K562 (cell line): ENCODE data around the gene STOX2. TPM values are rescaled to one million over a fixed set of nuclear protein-coding genes. Genes with fewer than 3 reads are reported as not detected.

ENCODE experiments used
- ATAC-seq: fragments of 200-7000 bp; cut with Tn5 transposase; 3 replicates; pipeline ENCODE4 v1.9.1; 2020; ENCODE audit warnings: moderate library complexity
- BruUV-seq: library from RNA; stranded (reverse); fragments of 400-500 nt; replicated peaks from 2 replicates; lab custom pipeline; 2021; lab: Mats Ljungman, UMichigan
- CTCF ChIA-PET: fragments of 300-600 bp; formaldehyde crosslinking; extraction: SDS; loops from one replicate; lab custom pipeline; 2021; ENCODE audit warnings: low intra/inter-chr PET ratio; lab: Yijun Ruan, JAX
- POLR2A ChIA-PET: fragments of 300-600, 350-650 bp; sonication (Branson Sonifier 250); formaldehyde crosslinking; extraction: SDS; loops from one replicate; lab custom pipeline; 2021; ENCODE audit warnings: antibody characterized with exemption, inconsistent platforms; lab: Yijun Ruan, JAX
- DNase-seq, 4 experiments: peaks; one replicate each; pipeline versions ENCODE4 v3.0.0 to v3.0.0-alpha.2; 2011 to 2018; ENCODE audit warnings: low spot score in 3 of 4, mixed read lengths in 3 of 4; ENCODE audit errors: extremely low read depth in 1 of 4
- FAIRE-seq: peaks from 2 replicates; lab custom pipeline; 2011; peaks lifted over from hg19 to GRCh38; lab: Jason Lieb, UNC
- H2AFZ ChIP-seq: 2 replicates; pipeline ENCODE4 v1.6.0; 2011; ENCODE audit warnings: low read depth, low read length, control low read depth, inconsistent platforms
- H3K27ac ChIP-seq: fragments of 200-600 bp; 3 replicates; pipeline ENCODE4 v1.8.0; 2011; ENCODE audit warnings: low read depth, mild to moderate bottlenecking, control low read depth, inconsistent platforms, low read length, moderate library complexity, mixed read lengths; ENCODE audit errors: extremely low read depth
- H3K27me3 ChIP-seq, 2 experiments: fragments of 300-600 bp in 1 of 2; 2 replicates in 1 of 2; 3 replicates in 1 of 2; pipeline versions ENCODE4 v1.6.0 to v1.8.0; 2011; ENCODE audit warnings: inconsistent platforms in 2 of 2, low read length in 2 of 2, mild to moderate bottlenecking in 1 of 2, mixed read lengths in 1 of 2, moderate library complexity in 1 of 2; ENCODE audit not compliant: control insufficient read depth in 2 of 2, insufficient read depth in 2 of 2
- H3K36me3 ChIP-seq: fragments of 300-600 bp; 3 replicates; pipeline ENCODE4 v1.8.0; 2011; ENCODE audit warnings: mild to moderate bottlenecking, low read length, inconsistent platforms; ENCODE audit not compliant: control insufficient read depth, insufficient read depth
- H3K4me1 ChIP-seq, 2 experiments: fragments of 200-600 bp in 1 of 2; replicated peaks in 1 of 2; 2 replicates in 1 of 2; 3 replicates in 1 of 2; pipeline versions ENCODE4 v1.5.1 to v1.8.0; 2011; ENCODE audit warnings: inconsistent platforms in 2 of 2, low read length in 2 of 2, mild to moderate bottlenecking in 1 of 2, mixed read lengths in 1 of 2, moderate library complexity in 1 of 2; ENCODE audit not compliant: control insufficient read depth in 2 of 2, insufficient read depth in 2 of 2
- H3K4me2 ChIP-seq: 2 replicates; pipeline ENCODE4 v1.6.1; 2011; ENCODE audit warnings: low read length, control low read depth, inconsistent platforms, mixed read lengths; ENCODE audit not compliant: insufficient read depth
- H3K4me3 ChIP-seq: fragments of 200-600 bp; sonication (generic), shearing (Covaris generic); 2 replicates; pipeline ENCODE4 v1.5.1; 2016; ENCODE audit warnings: control low read depth, inconsistent platforms
- H3K79me2 ChIP-seq: fragments of 200-600 bp; 3 replicates; pipeline ENCODE4 v1.8.0; 2011; ENCODE audit warnings: low read length, inconsistent platforms; ENCODE audit not compliant: control insufficient read depth, insufficient read depth
- H3K9ac ChIP-seq, 2 experiments: 2 replicates each; pipeline versions ENCODE4 v1.6.0 to v1.6.1; 2011; ENCODE audit warnings: low read depth in 2 of 2, low read length in 2 of 2, control low read depth in 1 of 2, inconsistent platforms in 1 of 2, mild to moderate bottlenecking in 1 of 2, mixed read lengths in 1 of 2; ENCODE audit not compliant: insufficient read depth in 1 of 2
- H3K9me1 ChIP-seq: one replicate; pipeline ENCODE4 v1.6.0; 2011; ENCODE audit warnings: inconsistent platforms, mild to moderate bottlenecking, low read length, moderate library complexity; ENCODE audit not compliant: control insufficient read depth, insufficient read depth
- H3K9me3 ChIP-seq: replicated peaks from 2 replicates; pipeline ENCODE4 v1.5.1; 2011; ENCODE audit warnings: low read depth, low read length, inconsistent platforms; ENCODE audit not compliant: control insufficient read depth, insufficient read depth
- H4K20me1 ChIP-seq: replicated peaks from 2 replicates; pipeline ENCODE4 v1.6.1; 2011; ENCODE audit warnings: low read length, inconsistent platforms, mixed read lengths; ENCODE audit not compliant: control insufficient read depth, insufficient read depth
- DNMT1 ChIP-seq: fragments of 450-650 bp; IDR thresholded peaks from 2 replicates; pipeline ENCODE4 v1.6.1; 2016; ENCODE audit warnings: antibody characterized with exemption, mild to moderate bottlenecking
- EWSR1 ChIP-seq: fragments of 450-650 bp; IDR thresholded peaks from 2 replicates; pipeline ENCODE4 v1.6.1; 2018; ENCODE audit warnings: borderline replicate concordance, mild to moderate bottlenecking, low read depth, moderate library complexity; ENCODE audit not compliant: partially characterized antibody
- GATA2 ChIP-seq: sonication (generic); formaldehyde crosslinking; IDR thresholded peaks from 2 replicates; pipeline ENCODE4 v1.4.0; 2020; ENCODE audit warnings: mild to moderate bottlenecking, missing genetic modification reagents
- GATAD2B ChIP-seq: fragments of 450-650 bp; IDR thresholded peaks from 2 replicates; pipeline ENCODE4 v1.6.1; 2017; ENCODE audit warnings: mild to moderate bottlenecking, borderline replicate concordance
- HDGF ChIP-seq: fragments of 450-650 bp; IDR thresholded peaks from 2 replicates; pipeline ENCODE4 v1.6.1; 2016
- HMGN3 ChIP-seq: IDR thresholded peaks from 2 replicates; pipeline ENCODE4 v1.6.1; 2011; ENCODE audit warnings: borderline replicate concordance, low read depth, mild to moderate bottlenecking, mixed read lengths, low read length; ENCODE audit not compliant: insufficient read length; ENCODE audit errors: extremely low read depth
- KHSRP ChIP-seq: fragments of 450-650 bp; IDR thresholded peaks from 2 replicates; pipeline ENCODE4 v1.6.1; 2017
- MEIS2 ChIP-seq: fragments of 450-650 bp; IDR thresholded peaks from 2 replicates; pipeline ENCODE4 v1.6.1; 2014; ENCODE audit warnings: mild to moderate bottlenecking; ENCODE audit not compliant: partially characterized antibody
- PTRF ChIP-seq: fragments of 450-650 bp; IDR thresholded peaks from 2 replicates; pipeline ENCODE4 v1.6.1; 2016; ENCODE audit warnings: mild to moderate bottlenecking, missing genetic modification characterization, missing compliant biosample characterization
- SMC3 ChIP-seq: conservative IDR thresholded peaks from 2 replicates; pipeline ENCODE4 v1.6.1; 2011; ENCODE audit warnings: low read depth, low read length, improper control_type of control experiment; ENCODE audit not compliant: insufficient read depth
- ZNF212 ChIP-seq: fragments of 450-650 bp; formaldehyde crosslinking; IDR thresholded peaks from 2 replicates; pipeline ENCODE4 v1.4.0; 2020; ENCODE audit warnings: mild to moderate bottlenecking
- ZNF717 ChIP-seq: fragments of 250-450 bp; sonication (Bioruptor Pico); IDR thresholded peaks from 2 replicates; pipeline ENCODE4 v1.5.0; 2021
- ZNF77 ChIP-seq: fragments of 250-450 bp; sonication (Bioruptor Pico); IDR thresholded peaks from 2 replicates; pipeline ENCODE4 v1.5.0; 2020
- WGBS: fragments of 100-300 bp; shearing (Covaris generic); methylation state at CpG from one replicate; pipeline ENCODE4 v1.1.6; 2016; ENCODE audit warnings: low coverage, mixed read lengths; ENCODE audit not compliant: insufficient coverage; ENCODE audit errors: missing lambda C conversion rate; 5-methylcytosine and 5-hydroxymethylcytosine counted together
- in situ Hi-C: fragments of 300-500 bp; cut with MboI; formaldehyde crosslinking; loops from 4 replicates; pipeline ENCODE4 v1.15.0; 2018; ENCODE audit warnings: inconsistent platforms, mixed read lengths
- intact Hi-C: fragments of 100-400 bp; cut with micrococcal nuclease; formaldehyde crosslinking; loops from 2 replicates; pipeline ENCODE4 v1.14.2; 2022
- polyA plus RNA-seq, 8 experiments: library from polyadenylated mRNA; depleted of rRNA in 4 of 8; stranded (reverse) in 5 of 8; unstranded in 3 of 8; fragments of >200 nt; fragmentation: Nextera tagmentation in 2 of 8; fragmentation: Illumina TruSeq in 1 of 8; extraction: Ambion mirVana in 2 of 8; extraction: Trizol in 1 of 8; gene quantifications; 2 replicates each; pipeline versions ENCODE4 v1.2.1 to v1.2.3, GENCODE V29; 2011 to 2014; ENCODE audit warnings: inconsistent platforms in 1 of 8, missing spikeins in 1 of 8
- total RNA-seq, 7 experiments: library from RNA; depleted of rRNA in 6 of 7; stranded (reverse); fragments of >200 nt in 6 of 7; fragmentation: Illumina TruSeq in 2 of 7; extraction: Trizol in 2 of 7; gene quantifications; 2 replicates each; pipeline versions ENCODE4 v1.2.1 to v1.2.3, GENCODE V29; 2011 to 2021; ENCODE audit warnings: low replicate concordance in 1 of 7
- TF ChIP-seq, protein P1 (sequence below): fragments of 450-650 bp; conservative IDR thresholded peaks from 2 replicates; pipeline ENCODE4 v1.6.1; 2016; ENCODE audit warnings: missing genetic modification characterization, low read depth, mild to moderate bottlenecking, missing compliant biosample characterization, moderate library complexity
- TF ChIP-seq, protein P2 (sequence below): sonication (generic); formaldehyde crosslinking; IDR thresholded peaks from 2 replicates; pipeline ENCODE4 v1.8.1; 2022; ENCODE audit warnings: missing genetic modification reagents
- TF ChIP-seq, protein P3 (sequence below): fragments of 250-450 bp; sonication (Bioruptor Pico); IDR thresholded peaks from 2 replicates; pipeline ENCODE4 v1.4.0; 2020

The STOX2 gene
- total and polyA plus RNA-seq, 9 of the 15 experiments (the other 6 are each of a cell fraction or from before 2014, with no cell fraction given), result not detected

DNA sequence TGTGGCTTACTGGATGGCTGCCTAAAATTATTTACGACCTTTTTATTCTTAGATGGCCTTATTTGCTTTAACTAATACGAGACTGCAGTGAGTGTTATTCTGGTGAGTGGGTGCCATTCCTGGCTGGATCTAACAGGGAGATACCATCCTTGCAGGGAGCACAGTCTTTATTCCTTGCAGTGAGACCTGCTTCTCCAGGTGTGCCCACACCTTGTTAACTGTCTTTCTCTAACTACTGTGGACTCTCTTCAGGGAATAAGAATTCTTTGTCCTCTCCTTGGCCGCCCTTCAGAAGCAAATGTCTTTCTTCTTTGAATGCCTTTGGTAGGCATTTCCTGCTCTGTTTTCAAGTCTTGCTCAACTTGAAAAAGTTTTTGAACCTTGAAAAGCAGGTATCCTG is 34.1 kb upstream of the STOX2 start:
- no peak overlapping the region for H3K4me3 ChIP-seq

More for the DNA sequence above, 34.1 kb upstream of the STOX2 start:
- ATAC-seq (no peak), FAIRE-seq (no peak), DNase-seq (no peak)
- TF ChIP-seq ZNF77 (CRISPR knock-in tag) (no peak), GATA2 (CRISPR knock-in tag) (no peak), ZNF212 (CRISPR knock-in tag) (no peak), DNMT1 (no peak), KHSRP (no peak), PTRF (tag) (no peak), SMC3 (no peak), HDGF (no peak), EWSR1 (no peak), ZNF717 (no peak), HMGN3 (no peak), GATAD2B (no peak), MEIS2 (no peak)
- TF ChIP-seq, protein P1, sequence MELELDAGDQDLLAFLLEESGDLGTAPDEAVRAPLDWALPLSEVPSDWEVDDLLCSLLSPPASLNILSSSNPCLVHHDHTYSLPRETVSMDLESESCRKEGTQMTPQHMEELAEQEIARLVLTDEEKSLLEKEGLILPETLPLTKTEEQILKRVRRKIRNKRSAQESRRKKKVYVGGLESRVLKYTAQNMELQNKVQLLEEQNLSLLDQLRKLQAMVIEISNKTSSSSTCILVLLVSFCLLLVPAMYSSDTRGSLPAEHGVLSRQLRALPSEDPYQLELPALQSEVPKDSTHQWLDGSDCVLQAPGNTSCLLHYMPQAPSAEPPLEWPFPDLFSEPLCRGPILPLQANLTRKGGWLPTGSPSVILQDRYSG, result no peak
- TF ChIP-seq, protein P2, sequence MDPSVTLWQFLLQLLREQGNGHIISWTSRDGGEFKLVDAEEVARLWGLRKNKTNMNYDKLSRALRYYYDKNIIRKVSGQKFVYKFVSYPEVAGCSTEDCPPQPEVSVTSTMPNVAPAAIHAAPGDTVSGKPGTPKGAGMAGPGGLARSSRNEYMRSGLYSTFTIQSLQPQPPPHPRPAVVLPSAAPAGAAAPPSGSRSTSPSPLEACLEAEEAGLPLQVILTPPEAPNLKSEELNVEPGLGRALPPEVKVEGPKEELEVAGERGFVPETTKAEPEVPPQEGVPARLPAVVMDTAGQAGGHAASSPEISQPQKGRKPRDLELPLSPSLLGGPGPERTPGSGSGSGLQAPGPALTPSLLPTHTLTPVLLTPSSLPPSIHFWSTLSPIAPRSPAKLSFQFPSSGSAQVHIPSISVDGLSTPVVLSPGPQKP (CRISPR knock-in tag), result no peak
- TF ChIP-seq, protein P3, sequence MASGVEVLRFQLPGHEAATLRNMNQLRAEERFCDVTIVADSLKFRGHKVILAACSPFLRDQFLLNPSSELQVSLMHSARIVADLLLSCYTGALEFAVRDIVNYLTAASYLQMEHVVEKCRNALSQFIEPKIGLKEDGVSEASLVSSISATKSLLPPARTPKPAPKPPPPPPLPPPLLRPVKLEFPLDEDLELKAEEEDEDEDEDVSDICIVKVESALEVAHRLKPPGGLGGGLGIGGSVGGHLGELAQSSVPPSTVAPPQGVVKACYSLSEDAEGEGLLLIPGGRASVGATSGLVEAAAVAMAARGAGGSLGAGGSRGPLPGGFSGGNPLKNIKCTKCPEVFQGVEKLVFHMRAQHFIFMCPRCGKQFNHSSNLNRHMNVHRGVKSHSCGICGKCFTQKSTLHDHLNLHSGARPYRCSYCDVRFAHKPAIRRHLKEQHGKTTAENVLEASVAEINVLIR, result no peak
- Histone ChIP-seq H3K36me3 (no peaks in the 10 kb centered on the region), H3K27ac (no peak overlapping the region), H3K9ac (no peak overlapping the region), H3K27me3 (peaks cover 16 to 37% of the 10 kb centered on the region in 2 experiments; a peak in 4 of 5 replicates), H3K79me2 (no peaks in the 10 kb centered on the region), H3K9me1 (peaks cover 4% of the 10 kb centered on the region), H2AFZ (no peak overlapping the region), H3K9me3 (no peaks in the 10 kb centered on the region), H3K4me2 (no peak overlapping the region), H3K4me1 (no peaks in the 10 kb centered on the region), H4K20me1 (no peaks in the 10 kb centered on the region)
- WGBS, result 0% methylated on average over 3 of the region's 3 CpGs
- no TSS peak for BruUV-seq
- ChIA-PET CTCF (no interaction called here), POLR2A (no interaction called here)
- intact Hi-C loops, result no loop called here
- in situ Hi-C loops, result no loop called here
